CD14-positive monocyte (primary cell): ENCODE results near the gene MORN1. TPM values are rescaled to one million over a fixed set of nuclear protein-coding genes. Genes with fewer than 3 reads are reported as not detected.

Experiments used
- DNase-seq, 3 donors: peaks; one replicate each; pipeline ENCODE4 v3.0.0-alpha.2; 2011 to 2022
- H2AFZ ChIP-seq: 2 replicates; pipeline ENCODE4 v1.6.0; 2012; ENCODE audit warnings: mild to moderate bottlenecking, low read depth, low read length, inconsistent platforms; ENCODE audit not compliant: insufficient read depth, poor library complexity, severe bottlenecking
- H3K27ac ChIP-seq, 2 donors: 1 replicate in 1 of 2; 2 replicates in 1 of 2; pipeline ENCODE4 v1.5.1; 2012 to 2013; ENCODE audit warnings: low read length in 2 of 2, control low read depth in 1 of 2, inconsistent platforms in 1 of 2, low read depth in 1 of 2, mild to moderate bottlenecking in 1 of 2
- H3K27me3 ChIP-seq, 2 donors: one replicate each; pipeline versions ENCODE4 v1.6.0 to v1.6.1; 2011 to 2013; ENCODE audit warnings: low read length in 2 of 2; ENCODE audit not compliant: control insufficient read depth in 2 of 2, insufficient read depth in 2 of 2
- H3K36me3 ChIP-seq, 2 donors: replicated peaks in 1 of 2; 1 replicate in 1 of 2; 2 replicates in 1 of 2; pipeline versions ENCODE4 v1.5.1 to v1.6.1; 2012 to 2013; ENCODE audit warnings: low read length in 2 of 2, control low read depth in 1 of 2, inconsistent platforms in 1 of 2, mild to moderate bottlenecking in 1 of 2; ENCODE audit not compliant: insufficient read depth in 2 of 2, control insufficient read depth in 1 of 2
- H3K4me1 ChIP-seq, 2 donors: 1 replicate in 1 of 2; 2 replicates in 1 of 2; pipeline versions ENCODE4 v1.5.1 to v1.6.1; 2012 to 2013; ENCODE audit warnings: low read length in 2 of 2, control low read depth in 1 of 2, inconsistent platforms in 1 of 2, mild to moderate bottlenecking in 1 of 2, moderate library complexity in 1 of 2; ENCODE audit not compliant: insufficient read depth in 2 of 2, control insufficient read depth in 1 of 2
- H3K4me2 ChIP-seq: replicated peaks from 2 replicates; pipeline ENCODE3; 2012; ENCODE audit warnings: low read length, moderate library complexity, mild to moderate bottlenecking; ENCODE audit not compliant: poor library complexity, severe bottlenecking; ENCODE audit errors: extremely low read depth
- H3K4me3 ChIP-seq, 3 experiments: fragments of 200-600 bp in 1 of 3; sonication (generic) in 1 of 3; replicated peaks in 1 of 3; 1 replicate in 2 of 3; 2 replicates in 1 of 3; pipeline ENCODE4 v1.5.1; 2011 to 2013; ENCODE audit warnings: low read length in 3 of 3, mild to moderate bottlenecking in 3 of 3, control low read depth in 2 of 3, low read depth in 2 of 3, inconsistent platforms in 1 of 3, moderate library complexity in 1 of 3
- H3K79me2 ChIP-seq: 2 replicates; pipeline ENCODE4 v1.6.0; 2012; ENCODE audit warnings: mild to moderate bottlenecking, control low read depth, inconsistent platforms, low read length, moderate library complexity; ENCODE audit not compliant: insufficient read depth
- H3K9ac ChIP-seq: 2 replicates; pipeline ENCODE4 v1.6.0; 2017; ENCODE audit warnings: low read length, mild to moderate bottlenecking; ENCODE audit not compliant: insufficient read depth, poor library complexity, severe bottlenecking
- H3K9me3 ChIP-seq, 2 donors: replicated peaks in 1 of 2; 1 replicate in 1 of 2; 2 replicates in 1 of 2; pipeline versions ENCODE4 v1.5.1 to v1.6.1; 2012 to 2013; ENCODE audit warnings: low read length in 2 of 2, control low read depth in 1 of 2; ENCODE audit not compliant: control insufficient read depth in 1 of 2, insufficient read depth in 1 of 2
- H4K20me1 ChIP-seq: 2 replicates; pipeline ENCODE4 v1.6.0; 2012; ENCODE audit warnings: mild to moderate bottlenecking, low read length, control low read depth, moderate library complexity; ENCODE audit not compliant: insufficient read depth
- H3K27ac Mint-ChIP-seq, 7 donors: one replicate each; pipeline ENCODE4 v1.8.0; 2020; ENCODE audit warnings: mild to moderate bottlenecking in 7 of 7, mixed read lengths in 7 of 7, moderate library complexity in 6 of 7, inconsistent platforms in 2 of 7
- H3K27me3 Mint-ChIP-seq, 3 donors: one replicate each; pipeline ENCODE4 v1.8.0; 2021 to 2022; ENCODE audit warnings: low read depth in 3 of 3, mild to moderate bottlenecking in 3 of 3, mixed read lengths in 3 of 3, moderate library complexity in 3 of 3, inconsistent platforms in 1 of 3
- H3K36me3 Mint-ChIP-seq, 2 donors: one replicate each; pipeline ENCODE4 v1.8.0; 2020; ENCODE audit warnings: mixed read lengths in 2 of 2, inconsistent platforms in 1 of 2, mild to moderate bottlenecking in 1 of 2
- H3K4me1 Mint-ChIP-seq: one replicate; pipeline ENCODE4 v1.8.0; 2020; ENCODE audit warnings: mild to moderate bottlenecking, mixed read lengths
- H3K4me3 Mint-ChIP-seq, 2 donors: one replicate each; pipeline ENCODE4 v1.8.0; 2020; ENCODE audit warnings: mild to moderate bottlenecking in 2 of 2, mixed read lengths in 2 of 2, moderate library complexity in 1 of 2
- H3K9me3 Mint-ChIP-seq, 7 donors: one replicate each; pipeline ENCODE4 v1.8.0; 2020 to 2022; ENCODE audit warnings: mixed read lengths in 7 of 7, mild to moderate bottlenecking in 6 of 7, moderate library complexity in 6 of 7, inconsistent platforms in 2 of 7
- WGBS: methylation state at CpG from one replicate; pipeline ENCODE4 v1.1.5; 2013; ENCODE audit warnings: missing lambda C conversion rate; ENCODE audit not compliant: insufficient coverage; 5-methylcytosine and 5-hydroxymethylcytosine counted together
- intact Hi-C, 2 donors: fragments of 100-400 bp; cut with micrococcal nuclease; formaldehyde crosslinking; loops; one replicate each; pipeline versions ENCODE4 v1.15.0 to v1.15.1; 2023
- polyA plus RNA-seq, 3 donors: library from polyadenylated mRNA; depleted of rRNA in 1 of 3; unstranded in 2 of 3; stranded (reverse) in 1 of 3; fragments of 300-500 nt in 2 of 3; fragments of >200 nt in 1 of 3; fragmentation: Illumina TruSeq in 2 of 3; gene quantifications; 1 replicate in 2 of 3; 2 replicates in 1 of 3; pipeline ENCODE4 v1.2.3, GENCODE V29; 2012 to 2021
- TF ChIP-seq, protein P1 (sequence below): fragments of 200-600 bp; IDR thresholded peaks from one replicate; pipeline ENCODE4 v1.8.0; 2022; ENCODE audit warnings: antibody characterized with exemption, mild to moderate bottlenecking

MORN1 gene
- polyA plus RNA-seq, 3 donors, result 1.5 to 3.0 (median 1.7) TPM

GRCh38 chr1:2363847-2364513, 27.4 kb downstream of the MORN1 start:
- no peaks in the 10 kb centered on the region for H3K36me3 Mint-ChIP-seq
- peaks cover 4 to 18% (median 11%) of the 10 kb centered on the region in 7 donors for H3K9me3 Mint-ChIP-seq
- no peaks in the 10 kb centered on the region for H3K9me3 ChIP-seq
- intact Hi-C loops, result no loop called here
- no peak overlapping the region for H3K4me3 ChIP-seq
- H4K20me1 ChIP-seq, result no peaks in the 10 kb centered on the region
- H3K27me3 Mint-ChIP-seq, result peaks cover 0 to 9% (median 4%) of the 10 kb centered on the region in 3 donors
- H3K36me3 ChIP-seq, result no peaks in the 10 kb centered on the region
- TF ChIP-seq, protein P1, sequence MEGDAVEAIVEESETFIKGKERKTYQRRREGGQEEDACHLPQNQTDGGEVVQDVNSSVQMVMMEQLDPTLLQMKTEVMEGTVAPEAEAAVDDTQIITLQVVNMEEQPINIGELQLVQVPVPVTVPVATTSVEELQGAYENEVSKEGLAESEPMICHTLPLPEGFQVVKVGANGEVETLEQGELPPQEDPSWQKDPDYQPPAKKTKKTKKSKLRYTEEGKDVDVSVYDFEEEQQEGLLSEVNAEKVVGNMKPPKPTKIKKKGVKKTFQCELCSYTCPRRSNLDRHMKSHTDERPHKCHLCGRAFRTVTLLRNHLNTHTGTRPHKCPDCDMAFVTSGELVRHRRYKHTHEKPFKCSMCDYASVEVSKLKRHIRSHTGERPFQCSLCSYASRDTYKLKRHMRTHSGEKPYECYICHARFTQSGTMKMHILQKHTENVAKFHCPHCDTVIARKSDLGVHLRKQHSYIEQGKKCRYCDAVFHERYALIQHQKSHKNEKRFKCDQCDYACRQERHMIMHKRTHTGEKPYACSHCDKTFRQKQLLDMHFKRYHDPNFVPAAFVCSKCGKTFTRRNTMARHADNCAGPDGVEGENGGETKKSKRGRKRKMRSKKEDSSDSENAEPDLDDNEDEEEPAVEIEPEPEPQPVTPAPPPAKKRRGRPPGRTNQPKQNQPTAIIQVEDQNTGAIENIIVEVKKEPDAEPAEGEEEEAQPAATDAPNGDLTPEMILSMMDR, result no peak
- no peaks in the 10 kb centered on the region for H3K27me3 ChIP-seq
- no peak overlapping the region for H3K27ac ChIP-seq
- H2AFZ ChIP-seq, result no peak overlapping the region
- no peak overlapping the region for H3K4me3 Mint-ChIP-seq
- H3K9ac ChIP-seq, result no peak overlapping the region
- no CpG with 5 or more reads among the region's 2 CpGs for WGBS
- no peaks in the 10 kb centered on the region for H3K79me2 ChIP-seq
- H3K4me2 ChIP-seq, result no peak overlapping the region
- no peak for DNase-seq
- H3K4me1 Mint-ChIP-seq, result peaks cover 8% of the 10 kb centered on the region
- H3K4me1 ChIP-seq, result peaks cover 0 to 3% of the 10 kb centered on the region in 2 donors
- no peak overlapping the region for H3K27ac Mint-ChIP-seq

DNA sequence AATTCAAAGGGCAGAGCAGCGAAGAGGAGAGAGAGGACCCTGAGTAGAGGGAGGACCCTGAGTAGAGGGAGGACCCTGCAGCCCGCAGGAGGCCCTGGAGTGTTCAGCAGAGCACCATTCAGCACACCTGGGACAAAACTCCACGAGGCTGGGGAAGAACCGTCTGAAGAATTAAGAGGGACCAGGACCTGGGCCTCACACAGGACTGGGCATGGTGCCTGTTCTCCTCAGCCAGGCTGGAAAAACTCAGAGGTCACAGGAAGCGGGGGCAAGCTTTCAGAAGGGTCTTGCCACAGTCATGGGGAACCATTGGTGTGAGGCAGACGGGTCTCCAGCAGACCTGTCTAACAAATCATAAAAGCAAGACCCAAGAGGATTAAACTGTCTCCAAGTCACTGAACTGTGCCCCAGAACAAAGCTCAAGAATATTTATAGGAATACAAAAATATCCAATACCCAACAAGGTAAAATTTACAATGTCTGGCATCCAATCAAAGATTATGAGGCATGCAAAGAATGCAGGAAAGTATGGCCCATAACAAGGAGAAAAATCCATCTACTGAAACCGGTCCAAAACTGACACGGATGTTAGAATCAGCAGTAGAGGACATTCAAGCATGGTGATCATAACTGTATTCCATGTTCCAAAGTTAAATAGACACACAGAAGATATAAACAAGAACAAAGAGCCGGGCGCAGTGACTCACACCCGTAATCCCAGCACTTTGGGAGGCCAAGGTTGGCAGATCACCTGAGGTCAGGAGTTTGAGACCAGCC, 30.6 kb downstream of the MORN1 start:
- H3K36me3 Mint-ChIP-seq, result no peaks in the 10 kb centered on the region
- no peaks in the 10 kb centered on the region for H4K20me1 ChIP-seq
- H3K9me3 Mint-ChIP-seq, result peaks cover 4 to 18% (median 11%) of the 10 kb centered on the region in 7 donors
- no peak overlapping the region for H3K4me3 Mint-ChIP-seq
- DNase-seq, result no peak
- intact Hi-C loops, result no loop called here
- H3K9me3 ChIP-seq, result no peaks in the 10 kb centered on the region
- no peak overlapping the region for H3K27ac Mint-ChIP-seq
- H3K27me3 Mint-ChIP-seq, result peaks cover 1 to 9% (median 4%) of the 10 kb centered on the region in 3 donors
- 88% methylated on average over 11 of the region's 11 CpGs for WGBS
- no peak overlapping the region for H2AFZ ChIP-seq
- no peak overlapping the region for H3K4me3 ChIP-seq
- H3K36me3 ChIP-seq, result no peaks in the 10 kb centered on the region
- no peak overlapping the region for H3K27ac ChIP-seq
- TF ChIP-seq, protein P1, result no peak
- H3K9ac ChIP-seq, result no peak overlapping the region
- H3K4me1 ChIP-seq, result peaks cover 0 to 3% of the 10 kb centered on the region in 2 donors
- H3K4me2 ChIP-seq, result no peak overlapping the region
- H3K79me2 ChIP-seq, result no peaks in the 10 kb centered on the region
- H3K27me3 ChIP-seq, result no peaks in the 10 kb centered on the region
- peaks cover 8% of the 10 kb centered on the region for H3K4me1 Mint-ChIP-seq
